Medulla oblongata (tissue), 1 donor: ENCODE measurements around the gene TRIM17.

Source experiments
- DNase-seq: peaks from one replicate; pipeline ENCODE4 v3.0.0-alpha.2; 2015; ENCODE audit errors: extremely low spot score

Gene TRIM17

DNA sequence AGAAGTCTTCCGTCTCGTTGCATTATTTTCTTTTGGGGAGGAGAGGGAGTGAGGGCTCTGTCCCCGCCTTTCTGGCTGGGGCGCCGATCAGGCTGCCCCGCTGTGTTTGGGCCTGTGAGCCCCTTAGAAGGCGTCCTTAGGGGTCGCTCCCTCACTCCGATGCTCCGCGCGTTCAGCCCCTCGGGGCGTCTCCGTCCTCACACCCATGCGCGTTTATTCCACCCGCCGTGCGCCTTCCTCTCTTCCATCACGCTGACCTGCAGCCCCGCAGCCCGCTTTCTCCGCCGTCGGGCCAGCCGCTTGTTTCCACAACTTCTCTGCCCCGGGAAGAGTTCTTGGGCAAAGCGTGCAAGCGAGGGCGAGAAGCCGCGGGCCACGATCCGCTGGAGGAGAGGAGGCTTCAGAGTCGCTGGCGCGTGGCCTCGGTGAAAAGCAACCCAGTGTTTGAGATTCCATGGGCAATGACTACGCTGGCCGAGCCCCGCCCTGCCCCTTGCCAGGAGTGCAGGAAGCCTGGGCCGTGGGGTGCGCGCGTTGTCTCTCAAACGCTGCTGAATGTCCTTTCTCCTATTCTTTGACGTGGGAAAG is 37.7 kb downstream of the TRIM17 start:
- DNase-seq, result no peak

- DNase-seq, result peak; percentile 57
Measured at GRCh38 chr1:228378090-228378872, 38.4 kb downstream of the TRIM17 start.

DNA sequence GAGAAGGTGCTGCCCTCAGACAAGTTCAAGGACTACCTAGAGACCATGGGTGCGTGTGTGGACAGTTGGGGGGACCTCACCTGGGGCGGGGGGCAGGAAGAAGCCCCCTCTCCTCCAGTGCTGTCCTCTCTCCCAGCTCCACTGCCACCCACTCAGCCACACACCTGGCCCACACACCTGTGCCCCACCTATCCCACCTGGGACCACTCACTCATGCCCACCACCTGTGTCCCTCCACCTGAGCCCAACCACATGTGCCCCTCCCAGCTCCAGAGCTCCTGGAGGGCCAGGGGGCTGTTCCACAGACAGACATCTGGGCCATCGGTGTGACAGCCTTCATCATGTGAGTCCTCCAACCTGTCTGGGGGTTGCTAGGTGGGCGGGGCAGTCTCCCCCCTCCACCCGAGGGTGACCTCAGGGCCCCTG is 39.0 kb downstream of the TRIM17 start:
- no peak for DNase-seq

DNA sequence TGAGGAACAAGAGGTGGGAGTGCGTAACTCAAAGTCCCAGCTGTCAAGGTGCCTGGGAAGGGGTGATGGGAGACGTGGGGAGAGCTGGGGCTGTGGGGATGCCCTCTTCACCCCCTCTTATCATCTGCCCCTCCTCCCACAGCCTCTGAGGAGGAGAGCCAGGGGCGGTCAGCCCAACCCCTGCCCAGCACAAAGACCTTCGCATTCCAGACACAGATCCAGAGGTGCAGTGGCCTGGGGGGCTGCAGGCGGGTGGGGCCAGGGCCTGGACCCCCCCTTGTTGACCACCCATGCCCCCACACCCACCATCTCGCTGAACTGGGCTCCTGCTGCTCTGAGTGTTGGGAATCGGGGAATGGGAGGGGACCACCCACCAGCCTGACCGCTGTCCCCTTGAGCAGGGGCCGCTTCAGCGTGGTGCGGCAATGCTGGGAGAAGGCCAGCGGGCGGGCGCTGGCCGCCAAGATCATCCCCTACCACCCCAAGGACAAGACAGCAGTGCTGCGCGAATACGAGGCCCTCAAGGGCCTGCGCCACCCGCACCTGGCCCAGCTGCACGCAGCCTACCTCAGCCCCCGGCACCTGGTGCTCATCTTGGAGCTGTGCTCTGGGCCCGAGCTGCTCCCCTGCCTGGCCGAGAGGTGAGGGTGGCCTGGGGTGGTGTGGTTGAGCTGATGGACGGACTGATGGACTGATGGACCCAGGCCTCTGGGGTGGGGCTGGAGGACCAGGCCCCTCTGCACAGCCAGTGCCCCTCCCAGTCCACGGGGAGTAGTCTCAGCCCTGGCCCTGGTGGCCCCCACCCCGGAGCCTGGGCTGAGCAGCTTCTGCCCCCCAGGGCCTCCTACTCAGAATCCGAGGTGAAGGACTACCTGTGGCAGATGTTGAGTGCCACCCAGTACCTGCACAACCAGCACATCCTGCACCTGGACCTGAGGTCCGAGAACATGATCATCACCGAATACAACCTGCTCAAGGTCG is 39.7 kb downstream of the TRIM17 start:
- DNase-seq, result no peak

GRCh38 chr1:228376262-228376628 is 40.4 kb downstream of the TRIM17 start:
- no peak for DNase-seq

GRCh38 chr1:228375578-228376261 is 40.9 kb downstream of the TRIM17 start:
- no peak for DNase-seq

GRCh38 chr1:228374711-228375577 is 41.7 kb downstream of the TRIM17 start:
- DNase-seq, result peak; percentile 75

DNA sequence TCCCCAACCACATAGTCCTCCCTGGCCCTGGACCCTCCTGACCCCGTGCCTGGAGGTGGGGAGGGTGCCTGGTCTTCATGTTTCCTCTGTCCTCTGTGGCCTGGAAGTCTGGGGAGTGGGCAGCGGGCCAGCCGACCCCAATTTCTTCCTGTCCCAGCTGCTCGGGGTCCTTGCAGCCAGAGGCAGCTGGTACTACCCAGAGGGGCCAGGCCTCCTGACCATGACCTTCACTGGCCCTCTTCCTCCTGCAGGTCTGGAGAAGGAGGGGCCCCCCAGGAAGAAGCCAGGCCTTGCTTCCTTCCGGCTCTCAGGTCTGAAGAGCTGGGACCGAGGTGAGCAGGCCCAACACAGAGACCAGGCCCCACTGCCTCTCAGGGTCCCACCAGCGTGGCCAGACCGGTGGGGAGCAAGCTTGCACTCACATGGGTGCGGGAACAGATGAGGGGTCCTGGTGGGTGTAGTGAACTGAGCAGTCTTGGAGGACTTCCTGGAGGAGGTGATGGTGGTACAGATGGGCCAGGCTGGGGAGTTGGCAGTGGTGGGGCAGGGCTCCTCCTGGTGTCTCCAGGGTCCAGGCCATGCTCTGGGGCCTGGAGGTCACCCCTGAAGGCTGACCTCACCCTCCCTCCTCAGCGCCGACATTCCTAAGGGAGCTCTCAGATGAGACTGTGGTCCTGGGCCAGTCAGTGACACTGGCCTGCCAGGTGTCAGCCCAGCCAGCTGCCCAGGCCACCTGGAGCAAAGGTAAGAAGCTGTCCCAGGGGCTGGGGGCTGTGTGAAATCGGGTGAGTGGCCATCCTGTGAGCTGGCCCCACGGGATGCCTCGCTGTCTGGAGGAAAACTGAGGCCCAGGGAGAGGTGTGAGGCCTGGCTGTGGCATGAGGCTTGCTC is 42.7 kb downstream of the TRIM17 start:
- DNase-seq, result no peak

GRCh38 chr1:228373004-228373680 is 43.5 kb downstream of the TRIM17 start:
- no peak for DNase-seq

GRCh38 chr1:228372183-228373003 is 44.3 kb downstream of the TRIM17 start:
- DNase-seq, result no peak

GRCh38 chr1:228371741-228372182 is 44.9 kb downstream of the TRIM17 start:
- no peak for DNase-seq

- DNase-seq, result no peak
Measured at GRCh38 chr1:228370941-228371740, 45.5 kb downstream of the TRIM17 start.

- no peak for DNase-seq
Measured at GRCh38 chr1:228370439-228370940, 46.2 kb downstream of the TRIM17 start.

DNA sequence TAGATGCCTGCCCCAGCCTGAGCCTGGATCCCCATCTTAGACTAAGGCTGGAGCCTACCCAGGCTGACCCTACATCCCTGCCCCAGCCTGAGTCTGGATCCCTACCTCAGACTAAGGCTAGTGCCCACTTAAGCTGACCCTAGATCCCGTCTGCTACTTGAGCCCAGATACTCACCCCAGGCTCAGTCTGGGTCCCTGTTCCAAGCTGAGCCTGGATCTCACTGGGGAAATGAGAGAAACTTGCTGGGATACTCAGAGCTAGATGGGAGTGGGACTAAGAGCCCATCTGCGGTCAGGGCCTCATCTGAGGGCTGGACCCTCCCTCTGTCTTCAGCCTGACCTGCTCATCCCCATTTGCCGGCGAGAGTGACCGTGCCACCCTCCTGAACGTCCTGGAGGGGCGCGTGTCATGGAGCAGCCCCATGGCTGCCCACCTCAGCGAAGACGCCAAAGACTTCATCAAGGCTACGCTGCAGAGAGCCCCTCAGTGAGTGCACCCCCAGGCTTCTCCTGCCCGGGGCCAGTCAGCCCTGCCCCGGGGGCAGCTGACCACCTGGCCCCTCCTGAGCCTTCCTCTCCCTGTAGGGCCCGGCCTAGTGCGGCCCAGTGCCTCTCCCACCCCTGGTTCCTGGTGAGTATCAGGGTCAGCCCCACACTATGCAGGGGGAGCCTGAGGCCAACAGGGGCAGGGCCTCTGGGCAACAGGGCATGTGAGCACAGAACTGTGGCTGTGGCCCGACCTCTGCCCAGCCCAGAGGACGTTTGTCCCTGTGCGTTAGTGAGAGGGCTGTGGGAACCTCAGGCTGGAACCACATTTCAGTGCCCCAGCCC is 46.8 kb downstream of the TRIM17 start:
- no peak for DNase-seq

DNA sequence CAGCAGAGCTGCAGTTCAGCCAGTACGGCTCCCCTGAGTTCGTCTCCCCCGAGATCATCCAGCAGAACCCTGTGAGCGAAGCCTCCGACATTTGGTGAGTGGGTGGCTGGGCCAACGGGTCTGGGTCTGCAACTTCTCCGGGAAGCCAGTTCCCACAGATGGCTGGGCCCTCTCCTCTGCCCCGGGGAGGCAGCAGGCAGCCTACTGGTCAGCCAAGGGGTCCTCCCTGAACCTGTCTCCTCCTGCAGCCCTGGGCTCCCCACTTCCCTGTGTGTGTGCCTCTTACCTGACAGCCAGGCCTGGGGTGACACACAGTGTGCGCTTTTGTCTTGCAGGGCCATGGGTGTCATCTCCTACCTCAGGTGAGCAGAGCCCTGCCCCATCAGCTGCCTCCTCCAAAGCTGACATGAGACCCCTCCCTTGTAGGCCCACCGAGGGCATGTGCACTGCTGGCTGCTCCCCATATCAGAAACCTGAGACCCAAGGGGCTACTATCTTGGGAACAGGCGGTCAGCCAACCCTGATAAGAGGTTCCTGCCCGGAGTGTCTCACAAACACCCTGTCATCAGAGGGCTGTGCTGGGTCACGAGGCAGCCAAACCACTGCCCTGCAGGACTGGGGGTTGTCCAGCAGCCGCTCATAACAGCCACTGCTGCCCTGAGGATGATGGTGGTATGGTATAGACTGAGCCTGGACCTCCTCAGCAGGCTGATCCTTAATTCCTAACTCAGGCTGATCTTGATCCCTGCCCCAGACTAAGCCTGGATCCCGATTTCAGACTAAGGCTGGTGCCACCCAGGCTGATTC is 47.7 kb downstream of the TRIM17 start:
- no peak for DNase-seq
